GM12872 (cell line): Measurements from ENCODE around the gene NACC1.

Experiments used
- TF ChIP-seq, protein P1 (sequence below): IDR thresholded peaks from 3 replicates; pipeline ENCODE4 v1.5.1; 2011; ENCODE audit warnings: low read depth, mild to moderate bottlenecking, low read length, moderate library complexity; ENCODE audit not compliant: insufficient read depth

NACC1 gene

DNA sequence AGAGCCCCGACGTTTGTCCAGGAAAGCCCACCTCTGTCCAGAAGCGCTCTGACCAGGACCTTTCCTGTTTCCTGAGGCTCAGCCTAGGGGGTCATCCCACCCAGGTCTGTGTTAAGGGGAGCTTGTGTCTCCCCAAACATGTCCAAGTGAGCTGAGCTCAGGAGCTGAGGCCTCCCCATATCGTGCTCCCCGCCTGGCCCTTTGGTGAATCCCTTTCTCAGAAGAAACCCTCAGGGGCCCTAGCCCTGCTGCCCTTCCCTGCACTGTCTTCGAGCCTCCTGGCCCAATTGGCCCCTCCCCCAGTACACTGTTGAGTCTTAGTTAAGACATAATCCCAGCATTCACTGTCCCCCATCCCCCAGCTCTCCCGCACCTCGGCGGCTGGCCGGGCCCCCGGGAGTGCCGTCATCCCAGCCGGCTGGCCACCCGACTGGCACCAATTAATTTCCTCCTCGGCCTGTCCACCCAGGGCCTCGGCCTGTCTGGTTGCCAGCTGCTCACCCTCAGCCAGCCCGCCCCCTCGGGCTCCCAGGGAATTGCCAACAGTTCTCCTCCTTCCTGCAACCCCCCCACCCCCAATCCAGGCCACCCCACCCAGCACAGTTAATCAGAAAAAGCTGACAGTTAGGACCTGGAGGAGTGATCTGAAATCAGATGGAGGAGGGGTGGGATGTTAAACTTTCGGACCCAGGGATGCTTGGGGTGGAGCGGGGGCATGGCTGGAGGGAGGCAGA, 45.7 kb downstream of the NACC1 start:
- TF ChIP-seq, protein P1, sequence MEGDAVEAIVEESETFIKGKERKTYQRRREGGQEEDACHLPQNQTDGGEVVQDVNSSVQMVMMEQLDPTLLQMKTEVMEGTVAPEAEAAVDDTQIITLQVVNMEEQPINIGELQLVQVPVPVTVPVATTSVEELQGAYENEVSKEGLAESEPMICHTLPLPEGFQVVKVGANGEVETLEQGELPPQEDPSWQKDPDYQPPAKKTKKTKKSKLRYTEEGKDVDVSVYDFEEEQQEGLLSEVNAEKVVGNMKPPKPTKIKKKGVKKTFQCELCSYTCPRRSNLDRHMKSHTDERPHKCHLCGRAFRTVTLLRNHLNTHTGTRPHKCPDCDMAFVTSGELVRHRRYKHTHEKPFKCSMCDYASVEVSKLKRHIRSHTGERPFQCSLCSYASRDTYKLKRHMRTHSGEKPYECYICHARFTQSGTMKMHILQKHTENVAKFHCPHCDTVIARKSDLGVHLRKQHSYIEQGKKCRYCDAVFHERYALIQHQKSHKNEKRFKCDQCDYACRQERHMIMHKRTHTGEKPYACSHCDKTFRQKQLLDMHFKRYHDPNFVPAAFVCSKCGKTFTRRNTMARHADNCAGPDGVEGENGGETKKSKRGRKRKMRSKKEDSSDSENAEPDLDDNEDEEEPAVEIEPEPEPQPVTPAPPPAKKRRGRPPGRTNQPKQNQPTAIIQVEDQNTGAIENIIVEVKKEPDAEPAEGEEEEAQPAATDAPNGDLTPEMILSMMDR: no peak

DNA sequence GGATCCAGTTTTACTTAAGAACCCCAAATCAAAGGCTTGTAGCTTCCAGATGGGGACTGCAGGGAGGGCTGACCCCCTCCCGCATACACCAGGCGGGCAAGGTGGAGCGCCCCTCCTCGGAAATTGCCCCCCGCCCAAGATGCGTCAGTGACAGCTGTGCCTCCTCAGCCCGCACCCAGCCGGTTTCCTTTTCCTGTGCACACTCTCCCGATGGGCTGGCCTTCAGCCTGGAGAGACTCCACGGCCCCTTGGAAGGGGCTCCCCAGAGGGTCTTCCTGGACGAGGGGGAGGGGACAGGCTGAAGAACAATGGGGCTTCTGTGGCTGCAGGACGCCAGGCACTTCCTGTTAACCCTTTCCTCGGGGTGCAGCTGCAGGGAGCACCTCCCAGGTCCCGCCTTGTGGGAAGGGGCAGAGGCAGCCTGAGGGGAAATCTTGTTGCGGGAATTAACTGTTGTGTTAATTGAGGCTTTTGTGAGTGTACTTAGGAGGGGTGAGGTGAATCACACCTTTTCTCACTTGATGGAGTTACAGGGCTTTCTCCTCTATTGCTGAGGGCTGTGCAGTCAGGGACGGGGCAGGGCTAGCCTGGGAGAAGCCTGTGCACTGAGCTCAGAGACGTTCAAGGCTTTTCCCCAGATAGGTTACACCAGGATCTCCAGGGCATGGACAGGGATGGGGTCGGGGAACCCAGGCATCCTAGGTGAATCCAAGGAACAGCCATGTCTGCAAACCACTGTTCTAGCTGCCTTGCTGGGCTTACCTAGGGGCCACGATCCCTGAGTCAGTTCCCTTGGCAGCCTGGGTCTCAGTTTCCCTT, 46.5 kb downstream of the NACC1 start:
- TF ChIP-seq, protein P1: no peak

DNA sequence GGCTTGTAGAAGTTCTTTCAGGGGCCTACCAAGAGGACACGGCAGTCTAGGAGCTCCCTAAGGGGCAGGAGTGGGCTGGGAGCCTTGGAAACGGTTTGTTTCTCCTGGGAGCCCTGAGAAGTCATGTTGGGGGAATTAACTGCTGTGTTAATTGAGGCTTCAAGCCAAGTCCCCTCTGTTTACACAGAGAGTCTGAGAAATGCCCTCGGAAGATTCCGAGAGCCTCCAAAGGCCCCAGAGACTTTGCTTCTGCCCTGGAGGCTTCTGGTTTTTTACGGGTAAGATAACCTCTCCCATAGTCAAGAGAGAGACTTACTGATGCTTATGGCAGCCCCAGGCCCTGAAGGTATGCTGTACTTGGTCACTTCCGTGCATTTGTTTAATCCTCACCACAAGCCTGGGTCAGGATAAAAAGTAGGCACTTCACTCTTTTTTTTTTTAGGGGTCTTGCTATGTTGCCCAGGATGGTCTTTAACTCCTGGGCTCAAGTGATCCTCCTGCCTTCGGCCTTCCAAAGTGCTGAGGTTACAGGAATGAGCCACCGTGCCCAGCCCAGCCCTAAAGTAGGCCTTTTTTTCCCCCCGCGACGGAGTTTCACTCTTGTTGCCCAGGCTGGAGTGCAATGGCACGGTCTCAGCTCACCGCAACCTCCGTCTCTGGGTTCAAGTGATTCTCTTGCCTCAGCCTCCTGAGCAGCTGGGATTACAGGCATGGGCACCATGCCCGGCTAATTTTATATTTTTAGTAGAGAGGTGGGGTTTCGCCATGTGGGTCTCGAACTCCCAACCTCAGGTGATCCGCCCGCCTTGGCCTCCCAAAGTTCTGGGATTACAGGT, 47.3 kb downstream of the NACC1 start:
- TF ChIP-seq, protein P1: no peak

DNA sequence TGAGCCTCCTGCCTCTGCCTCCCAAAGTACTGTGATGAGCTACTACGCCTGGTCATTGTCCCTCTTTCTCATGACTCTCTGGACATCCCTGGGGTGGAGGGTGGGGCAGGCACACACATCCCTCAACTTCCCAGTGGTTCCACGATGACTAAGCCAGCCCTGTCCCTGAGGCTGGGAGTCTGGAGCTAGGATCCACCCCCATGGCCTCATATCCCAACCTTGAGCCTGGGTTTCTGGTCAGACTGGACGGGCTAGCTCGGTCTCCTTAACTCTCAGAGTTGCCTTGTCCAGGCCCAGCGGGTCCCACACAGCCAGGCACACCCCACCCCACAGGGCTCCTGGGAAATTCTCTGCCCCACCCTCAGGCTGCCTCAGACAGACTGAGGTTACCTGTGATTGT, 51.7 kb downstream of the NACC1 start:
- TF ChIP-seq, protein P1: no peak

DNA sequence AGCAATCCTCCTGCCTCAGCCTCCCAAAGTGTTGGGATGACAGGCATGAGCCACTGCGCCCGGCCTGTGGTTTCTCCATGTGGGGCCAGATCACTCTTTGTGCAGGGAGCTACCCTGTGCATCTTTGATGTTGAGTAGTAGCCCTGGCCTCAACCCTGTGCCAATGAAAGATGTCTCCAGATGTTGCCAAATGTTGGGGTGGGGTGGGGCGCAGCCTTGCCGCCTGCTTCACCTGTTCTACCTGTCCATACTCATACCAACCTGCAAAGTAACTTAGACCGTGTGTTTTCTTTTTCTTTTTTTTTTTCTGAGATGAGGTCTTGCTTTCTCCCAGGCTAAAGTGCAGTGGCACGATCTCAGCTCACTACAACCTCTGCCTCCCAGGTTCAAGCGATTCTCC, 53.1 kb downstream of the NACC1 start:
- TF ChIP-seq, protein P1: no peak

DNA sequence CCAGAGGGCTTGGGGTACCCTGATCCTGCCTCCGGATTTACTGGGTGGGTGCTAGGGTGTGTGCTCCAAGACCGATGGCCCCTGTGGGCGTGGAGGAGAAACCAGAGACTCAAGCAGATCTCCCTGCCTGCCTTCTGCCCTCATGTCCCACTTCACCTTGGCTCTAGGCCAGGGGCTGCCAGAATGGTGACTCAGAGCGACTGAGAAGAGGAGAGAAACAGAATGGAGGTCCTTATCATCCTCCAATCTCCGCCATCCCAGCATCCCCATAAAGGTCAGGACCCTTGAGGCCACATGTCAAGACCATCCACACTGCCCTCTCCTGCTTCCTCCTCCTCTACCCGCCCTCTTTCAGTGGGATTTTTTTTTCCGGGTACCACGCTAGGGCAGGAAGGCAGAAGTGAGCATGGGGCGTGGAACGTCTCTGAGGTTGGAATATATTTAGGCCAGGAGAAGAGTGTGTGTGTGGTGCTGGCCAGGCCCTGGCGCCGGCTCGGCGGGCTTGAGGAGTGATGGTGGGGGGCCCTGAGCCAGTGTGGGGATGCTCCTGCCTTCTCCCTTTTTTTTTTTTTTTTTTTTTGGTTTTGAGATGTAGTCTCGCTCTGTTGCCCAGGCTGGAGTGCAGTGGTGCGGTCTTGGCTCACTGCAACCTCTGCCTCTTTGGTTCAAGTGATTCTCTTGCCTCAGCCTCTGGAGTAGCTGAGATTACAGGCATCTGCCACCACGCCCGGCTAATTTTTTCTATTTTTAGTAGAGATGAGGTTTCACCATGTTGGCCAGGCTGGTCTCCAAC, 54.5 kb downstream of the NACC1 start:
- TF ChIP-seq, protein P1: no peak
